HPDE6-E6E7 (cell line): ENCODE measurements around the gene DDX39A.
"Not testable (repeated sequence)": the region's sequence is repeated elsewhere in the genome, so short reads cannot be mapped to it uniquely, and the experiment has no call there.

Experiments used
- DNase-seq: peaks from one replicate; pipeline ENCODE4 v3.0.0; 2011; ENCODE audit warnings: missing footprints; ENCODE audit errors: extremely low spot score

Gene DDX39A

DNA sequence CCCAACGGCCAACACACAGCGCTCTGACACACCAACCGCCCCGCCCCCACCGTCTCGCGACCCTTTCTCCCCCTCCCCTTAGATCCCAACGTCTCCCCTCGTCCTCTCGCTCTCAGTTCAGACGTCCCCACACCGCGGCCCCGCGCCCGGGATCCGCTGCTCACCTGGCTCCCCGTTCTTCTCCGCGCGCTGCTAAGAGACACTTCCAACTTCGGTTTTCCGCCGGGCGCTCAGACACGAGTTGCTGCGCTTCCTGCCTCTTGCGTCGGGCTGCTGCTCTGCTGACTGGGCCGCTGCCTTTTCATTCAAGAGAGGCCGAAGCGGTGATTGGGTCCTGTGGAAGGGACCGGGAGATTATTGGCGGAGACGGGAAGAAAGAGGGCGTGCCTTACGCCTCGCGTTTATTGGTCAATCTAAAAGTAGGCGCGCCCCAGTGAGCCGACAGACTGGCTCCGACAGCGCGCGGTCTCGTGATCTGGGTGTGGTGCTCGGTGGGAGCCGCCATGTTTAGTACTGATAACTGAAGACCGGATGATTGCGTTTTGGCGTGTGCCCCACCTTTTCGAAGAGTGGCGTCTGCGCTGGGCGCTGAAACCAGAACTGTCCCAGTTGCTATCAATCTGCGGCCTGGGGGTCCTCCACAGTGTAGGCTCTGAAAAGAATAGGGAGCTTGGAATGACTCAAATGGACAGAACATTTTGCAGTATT, at the start of gene DDX39A:
Gene DDX39A (minus strand): TSS at position 236 of the 708 bp plus-strand sequence. CDS start 6,121 bp downstream, outside the sequence.
- DNase-seq = peak; percentile 100

DNA sequence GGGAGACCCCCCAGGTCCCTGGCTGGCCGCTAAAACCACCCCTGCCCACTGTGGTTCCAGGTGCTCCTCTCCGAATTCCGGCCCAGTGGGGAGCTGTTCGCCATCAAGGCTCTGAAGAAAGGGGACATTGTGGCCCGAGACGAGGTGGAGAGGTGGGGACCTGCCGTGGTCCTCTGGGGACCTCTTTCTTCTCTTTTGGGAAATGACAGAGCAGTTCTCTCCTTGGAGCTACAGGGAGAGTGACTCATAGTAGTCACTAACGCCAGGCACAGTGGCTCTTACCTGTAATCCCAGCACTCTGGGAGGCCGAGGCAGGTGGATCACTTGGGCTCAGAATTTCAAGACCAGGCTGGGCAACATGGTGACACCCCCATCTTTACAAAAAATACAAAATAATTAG, 48.7 kb upstream of the DDX39A start:
- no peak for DNase-seq

DNA sequence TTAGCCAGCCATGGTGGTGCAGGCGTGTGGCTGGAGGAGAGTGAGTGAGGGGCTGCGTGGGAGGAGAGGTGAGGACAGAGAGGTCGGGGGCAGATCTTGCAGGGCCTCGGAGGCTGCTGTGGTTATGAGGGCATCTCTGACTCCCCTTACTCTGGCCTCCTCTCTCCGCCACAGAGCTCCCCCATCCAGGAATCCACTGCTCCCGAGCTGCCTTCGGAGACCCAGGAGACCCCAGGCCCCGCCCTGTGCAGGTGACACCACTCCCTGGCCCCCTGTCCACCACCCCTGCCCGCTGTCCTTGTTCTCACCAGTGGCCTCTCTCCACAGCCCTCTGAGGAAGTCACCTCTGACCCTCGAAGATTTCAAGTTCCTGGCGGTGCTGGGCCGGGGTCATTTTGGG, 48.2 kb upstream of the DDX39A start:
- no peak for DNase-seq

DNA sequence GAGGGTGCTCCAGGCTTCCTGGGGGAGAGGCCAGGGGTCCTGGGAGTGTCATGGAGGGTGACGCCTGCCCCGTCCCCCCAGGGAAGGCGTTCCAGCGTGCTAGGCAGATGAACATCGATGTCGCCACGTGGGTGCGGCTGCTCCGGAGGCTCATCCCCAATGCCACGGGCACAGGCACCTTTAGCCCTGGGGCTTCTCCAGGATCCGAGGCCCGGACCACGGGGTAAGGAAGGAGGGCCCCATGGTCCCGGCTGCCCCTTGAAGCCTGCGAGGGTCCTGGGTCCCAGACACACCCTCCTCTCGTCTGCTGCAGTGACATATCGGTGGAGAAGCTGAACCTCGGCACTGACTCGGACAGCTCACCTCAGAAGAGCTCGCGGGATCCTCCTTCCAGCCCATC, 44.6 kb upstream of the DDX39A start:
- DNase-seq = no peak

DNA sequence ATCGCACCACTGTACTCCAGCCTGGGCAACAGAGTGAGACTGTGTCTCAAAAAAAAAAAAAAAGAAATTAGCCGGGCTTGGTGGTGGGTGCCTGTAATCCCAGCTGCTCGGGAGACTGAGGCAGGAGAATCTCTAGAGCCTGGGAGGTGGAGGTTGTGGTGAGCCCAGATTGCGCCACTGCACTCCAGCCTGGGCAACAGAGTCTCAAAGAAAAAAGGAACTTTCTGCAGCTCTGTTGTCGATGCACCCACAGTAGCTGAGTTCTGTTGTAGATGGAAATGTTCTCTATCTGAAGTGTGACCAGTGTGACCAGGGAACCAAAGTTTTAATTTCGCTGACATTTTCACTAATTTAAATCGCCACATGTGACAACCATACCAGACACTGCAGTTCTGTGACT, 43.3 kb upstream of the DDX39A start:
- DNase-seq = not testable (repeated sequence)

DNA sequence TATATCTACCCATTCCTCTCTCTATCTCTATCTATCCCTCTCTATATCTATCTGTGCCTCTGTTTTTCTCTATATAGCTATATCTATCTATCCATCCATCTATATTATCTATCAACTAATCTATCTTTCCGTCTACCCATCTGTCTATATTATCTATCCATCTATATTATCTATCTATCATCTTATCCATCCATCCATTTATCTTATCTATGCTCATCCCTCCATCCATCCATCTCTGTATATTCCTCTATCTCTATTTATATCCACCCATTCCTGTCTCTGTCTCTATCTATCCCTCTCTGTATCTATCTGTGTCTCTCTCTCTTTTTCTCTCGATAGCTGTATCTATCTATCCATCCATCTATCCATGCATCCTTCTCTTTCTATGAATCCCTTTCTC, 41.8 kb upstream of the DDX39A start:
- DNase-seq = no peak

DNA sequence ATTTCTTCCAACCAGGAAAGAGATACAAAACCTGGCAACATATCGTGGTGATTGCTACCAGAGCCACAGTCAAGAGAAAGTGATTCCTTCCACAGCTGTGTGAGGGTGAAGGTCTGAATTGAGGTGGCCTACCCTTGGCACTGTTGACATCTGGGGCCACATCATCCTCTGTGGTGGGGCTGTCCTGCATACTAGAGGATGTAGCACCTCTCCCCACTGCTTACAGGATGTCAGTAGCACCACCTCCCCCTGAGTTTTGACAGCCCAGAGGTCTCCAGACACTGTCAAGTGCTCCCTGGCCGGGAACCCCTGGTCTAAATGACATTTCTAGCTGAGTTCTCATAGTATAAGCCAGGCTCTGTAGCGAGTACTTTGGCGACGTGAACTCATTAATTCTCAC, 40.6 kb upstream of the DDX39A start:
- no peak for DNase-seq

DNA sequence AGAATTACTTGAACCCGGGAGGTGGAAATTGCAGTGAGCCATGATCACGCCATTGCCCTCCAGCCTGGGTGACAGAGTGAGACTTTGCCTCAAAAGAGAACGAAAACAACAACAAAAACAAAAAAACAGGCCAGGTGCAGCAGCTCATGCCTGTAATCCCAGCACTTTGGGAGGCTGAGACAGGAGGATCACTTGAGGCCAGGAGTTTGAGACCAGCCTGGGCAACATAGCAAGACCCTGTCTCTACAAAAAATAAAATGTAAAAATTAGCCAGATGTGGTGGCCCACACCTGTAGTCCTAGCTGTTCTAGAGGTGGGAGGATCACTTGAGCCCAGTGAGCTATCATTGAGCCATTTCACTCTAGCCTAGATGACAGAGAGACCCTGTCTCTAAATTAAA, 33.2 kb upstream of the DDX39A start:
- not testable (repeated sequence) for DNase-seq

DNA sequence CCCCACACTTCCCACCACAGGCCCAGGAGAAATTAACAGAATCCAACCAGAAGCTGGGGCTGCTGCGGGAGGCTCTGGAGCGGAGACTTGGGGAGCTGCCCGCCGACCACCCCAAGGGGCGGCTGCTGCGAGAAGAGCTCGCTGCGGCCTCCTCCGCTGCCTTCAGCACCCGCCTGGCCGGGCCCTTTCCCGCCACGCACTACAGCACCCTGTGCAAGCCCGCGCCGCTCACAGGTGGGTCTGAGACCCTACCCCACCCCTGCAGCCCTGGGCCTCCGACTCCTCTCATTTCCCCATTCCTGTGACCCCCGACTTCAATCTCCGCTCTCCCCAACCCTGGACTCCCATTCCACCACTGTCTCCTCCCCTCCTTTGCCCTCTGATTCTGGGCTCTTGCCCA, 31.7 kb upstream of the DDX39A start:
- DNase-seq = no peak

DNA sequence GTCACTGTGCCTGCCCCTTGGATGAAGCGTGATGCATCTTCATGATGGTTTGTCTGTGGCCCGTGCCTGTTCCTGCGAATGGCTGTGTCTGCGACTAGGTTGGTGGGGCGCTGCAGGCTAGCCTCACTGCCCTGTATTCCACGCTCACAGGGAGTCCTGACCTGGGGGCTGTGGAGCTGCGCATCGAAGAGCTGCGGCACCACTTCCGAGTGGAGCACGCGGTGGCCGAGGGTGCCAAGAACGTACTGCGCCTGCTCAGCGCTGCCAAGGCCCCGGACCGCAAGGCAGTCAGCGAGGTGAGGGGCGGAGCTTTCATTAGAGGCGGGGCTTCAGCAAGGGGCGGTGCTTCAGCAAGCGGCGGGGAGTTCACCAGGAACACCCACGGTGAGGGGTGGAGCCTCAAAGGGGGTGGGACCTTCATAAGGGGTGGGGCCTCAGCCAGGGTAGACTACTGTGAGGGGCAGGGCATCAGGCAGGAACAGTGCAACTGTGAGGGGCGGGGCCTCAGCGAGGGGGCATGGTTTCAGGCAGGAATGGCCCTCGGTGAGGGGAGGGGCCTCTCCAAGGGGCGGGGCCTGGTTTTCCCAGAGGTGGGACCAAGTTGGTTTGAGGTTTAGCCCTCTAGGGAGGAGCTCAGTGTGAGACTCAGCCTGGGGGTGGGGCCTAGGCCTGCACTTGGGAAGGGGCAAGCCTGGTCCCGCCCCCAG, 31.2 kb upstream of the DDX39A start:
- no peak for DNase-seq

DNA sequence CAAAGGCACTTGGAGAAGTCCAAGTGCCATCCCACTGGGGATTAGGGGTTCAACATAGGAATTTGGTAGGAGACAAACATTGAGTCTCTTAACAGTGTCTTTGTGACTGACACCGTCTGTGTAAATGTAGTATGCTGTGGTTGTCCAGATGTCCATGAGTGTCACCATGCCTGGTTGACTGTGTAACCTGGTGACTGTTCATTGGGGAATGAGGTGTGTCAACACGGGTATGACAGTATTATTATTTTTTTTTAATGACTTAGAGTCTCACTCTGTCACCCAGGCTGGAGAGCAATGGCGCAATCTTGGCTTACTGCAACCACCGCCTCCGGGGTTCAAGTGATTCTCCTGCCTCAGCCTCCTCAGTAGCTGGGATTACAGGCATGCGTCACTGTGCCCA, 30.2 kb upstream of the DDX39A start:
- DNase-seq = no peak

DNA sequence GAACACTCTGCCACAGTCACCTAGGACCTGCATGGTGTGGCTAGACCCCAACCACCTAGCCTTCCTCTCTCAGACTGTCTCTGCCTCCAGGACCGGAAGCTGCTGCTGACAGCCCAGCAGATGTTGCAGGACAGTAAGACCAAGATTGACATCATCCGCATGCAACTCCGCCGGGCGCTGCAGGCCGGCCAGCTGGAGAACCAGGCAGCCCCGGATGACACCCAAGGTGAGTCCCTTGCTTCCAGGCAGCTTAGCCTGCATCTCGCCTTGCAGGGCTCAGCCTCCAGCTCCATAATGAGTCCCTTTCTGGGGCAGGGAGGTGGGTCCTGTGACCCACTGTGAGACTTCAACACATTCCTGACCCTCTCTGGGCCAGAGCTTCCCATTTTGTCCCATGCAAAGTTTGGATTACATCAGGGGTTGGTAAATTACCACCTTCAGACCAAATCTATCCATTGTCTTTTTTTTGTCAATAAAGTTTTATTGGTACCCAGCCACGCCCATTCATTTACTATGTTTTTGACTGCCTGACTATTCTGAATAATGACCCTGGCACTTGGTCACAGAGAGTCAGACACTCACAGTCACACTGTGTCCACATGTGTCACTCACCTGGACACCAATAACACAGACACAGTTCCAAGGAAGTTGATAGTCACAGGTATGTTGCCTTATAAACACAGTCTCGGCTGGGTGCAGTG, 27.3 kb upstream of the DDX39A start:
- no peak for DNase-seq

DNA sequence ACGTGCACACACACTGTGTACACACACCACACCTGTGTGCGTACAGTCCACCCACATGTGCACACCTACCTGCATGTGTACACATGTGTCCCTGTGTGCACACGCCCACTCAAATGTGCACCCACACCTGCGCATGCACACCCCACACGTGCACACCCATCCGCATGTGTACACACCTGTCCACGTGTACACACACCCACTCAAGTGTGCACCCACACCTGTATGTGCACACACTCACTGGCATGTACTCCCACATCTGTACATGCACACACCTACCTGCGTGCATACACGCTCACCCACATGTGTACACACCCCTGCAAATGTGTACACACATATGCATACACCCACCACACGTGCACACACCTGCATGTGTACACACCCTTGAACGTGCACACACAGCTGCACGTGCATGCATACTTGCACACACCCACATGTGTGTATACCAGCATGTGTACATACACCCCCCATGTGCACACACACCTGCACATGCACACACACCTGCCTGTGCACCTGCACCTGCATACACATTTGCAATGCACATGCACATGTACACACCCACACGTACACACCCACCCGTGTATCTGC, 24.6 kb upstream of the DDX39A start:
- no peak for DNase-seq

DNA sequence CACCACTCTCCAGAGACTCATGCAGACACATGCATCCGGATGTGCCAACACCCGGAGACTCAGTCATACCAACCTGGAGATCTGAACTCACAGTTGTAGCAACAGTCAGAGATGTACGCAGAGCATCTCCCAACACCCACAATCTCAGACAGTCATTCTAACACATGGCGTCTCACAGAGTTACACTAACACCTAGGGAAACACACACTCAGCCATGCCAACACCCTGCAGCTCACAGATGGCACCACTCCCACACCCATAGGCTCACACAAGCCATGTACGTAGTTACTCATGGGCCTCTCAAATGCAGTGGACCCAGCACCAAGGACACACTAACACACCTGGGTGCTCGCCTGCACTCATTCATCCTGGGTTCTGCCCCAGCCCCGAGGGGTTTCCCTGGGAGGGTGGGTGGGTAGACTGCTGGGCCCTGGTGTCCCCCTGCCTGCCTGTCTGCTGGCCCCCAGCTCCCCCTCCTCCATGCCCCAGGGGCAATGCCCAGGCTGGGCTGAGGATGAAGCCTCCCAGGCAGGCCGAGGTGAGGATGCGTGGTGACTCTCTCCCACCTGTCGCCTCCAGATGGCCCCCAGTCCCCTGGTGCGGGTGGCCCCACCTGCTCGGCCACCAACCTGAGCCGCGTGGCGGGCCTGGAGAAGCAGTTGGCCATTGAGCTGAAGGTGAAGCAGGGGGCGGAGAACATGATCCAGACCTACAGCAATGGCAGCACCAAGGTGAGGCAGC, 23.9 kb upstream of the DDX39A start:
- no peak for DNase-seq

DNA sequence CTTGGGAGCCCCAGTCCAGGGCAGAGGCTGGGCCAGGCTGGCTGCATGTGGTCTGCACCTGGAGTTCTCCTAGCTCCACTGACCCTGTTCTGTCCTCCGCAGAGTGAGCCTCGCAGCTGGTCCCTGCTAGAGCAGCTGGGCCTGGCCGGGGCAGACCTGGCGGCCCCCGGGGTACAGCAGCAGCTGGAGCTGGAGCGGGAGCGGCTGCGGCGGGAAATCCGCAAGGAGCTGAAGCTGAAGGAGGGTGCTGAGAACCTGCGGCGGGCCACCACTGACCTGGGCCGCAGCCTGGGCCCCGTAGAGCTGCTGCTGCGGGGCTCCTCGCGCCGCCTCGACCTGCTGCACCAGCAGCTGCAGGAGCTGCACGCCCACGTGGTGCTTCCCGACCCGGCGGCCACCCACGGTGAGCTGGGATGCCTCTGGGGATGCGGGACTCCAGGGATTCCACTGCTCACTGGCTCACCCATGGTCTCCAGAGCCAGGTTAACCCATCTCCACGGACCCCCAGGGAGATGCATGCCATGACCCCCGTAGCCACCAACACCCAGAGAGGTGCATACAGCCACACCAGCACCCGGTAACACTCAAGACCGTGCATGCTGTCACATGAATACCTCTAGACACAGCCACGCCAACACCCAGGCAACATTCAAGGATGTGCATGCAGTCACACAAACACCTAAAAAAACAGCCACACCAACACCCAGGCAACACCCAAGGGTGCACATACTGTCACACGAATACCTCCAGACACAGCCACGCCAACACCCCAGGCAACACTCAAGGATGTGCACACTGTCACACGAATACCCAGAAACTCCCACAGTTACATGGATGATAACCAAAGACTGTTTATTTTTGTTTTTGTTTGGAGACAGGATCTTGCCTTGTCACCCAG, 22.1 kb upstream of the DDX39A start:
- no peak for DNase-seq

DNA sequence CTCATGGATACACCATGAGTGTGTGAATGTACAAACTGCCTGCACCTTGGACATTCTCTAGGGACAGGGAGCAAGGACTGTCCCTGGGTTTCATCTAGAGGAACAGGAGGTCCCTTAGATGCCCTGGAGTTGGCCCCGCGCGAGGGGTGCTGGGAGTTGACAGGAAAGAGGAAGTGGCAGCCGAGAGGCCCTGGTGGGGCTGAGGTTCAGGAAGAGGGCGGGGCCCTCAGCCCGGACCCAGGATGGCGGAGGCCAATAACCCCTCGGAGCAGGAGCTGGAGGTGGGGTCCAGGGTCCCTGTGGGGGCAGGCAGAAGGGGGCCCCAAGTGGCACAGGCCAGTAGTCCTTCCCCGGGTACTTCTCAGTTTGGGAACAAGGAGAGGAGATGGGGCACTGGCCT, 20.9 kb upstream of the DDX39A start:
- DNase-seq = no peak

DNA sequence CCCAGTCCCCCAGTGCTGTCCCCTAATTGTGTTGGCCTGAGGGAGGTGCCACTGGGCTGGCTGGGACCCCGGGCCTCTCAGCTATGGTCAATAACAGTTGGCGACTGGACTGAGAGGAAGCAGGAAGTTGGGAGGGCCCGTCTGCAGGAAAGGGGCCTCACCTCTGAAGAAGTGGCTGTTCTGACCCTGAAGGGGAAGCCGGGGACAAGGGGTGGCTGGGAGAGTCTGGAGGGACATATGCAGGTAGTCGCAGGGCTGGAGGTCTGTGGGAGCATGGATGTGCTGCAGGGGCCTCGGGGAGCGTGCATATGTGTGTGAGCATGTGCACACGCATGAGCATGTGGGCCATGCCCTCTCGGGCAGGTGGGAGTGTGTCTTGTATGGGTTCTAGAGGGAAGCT, 19.9 kb upstream of the DDX39A start:
- no peak for DNase-seq

DNA sequence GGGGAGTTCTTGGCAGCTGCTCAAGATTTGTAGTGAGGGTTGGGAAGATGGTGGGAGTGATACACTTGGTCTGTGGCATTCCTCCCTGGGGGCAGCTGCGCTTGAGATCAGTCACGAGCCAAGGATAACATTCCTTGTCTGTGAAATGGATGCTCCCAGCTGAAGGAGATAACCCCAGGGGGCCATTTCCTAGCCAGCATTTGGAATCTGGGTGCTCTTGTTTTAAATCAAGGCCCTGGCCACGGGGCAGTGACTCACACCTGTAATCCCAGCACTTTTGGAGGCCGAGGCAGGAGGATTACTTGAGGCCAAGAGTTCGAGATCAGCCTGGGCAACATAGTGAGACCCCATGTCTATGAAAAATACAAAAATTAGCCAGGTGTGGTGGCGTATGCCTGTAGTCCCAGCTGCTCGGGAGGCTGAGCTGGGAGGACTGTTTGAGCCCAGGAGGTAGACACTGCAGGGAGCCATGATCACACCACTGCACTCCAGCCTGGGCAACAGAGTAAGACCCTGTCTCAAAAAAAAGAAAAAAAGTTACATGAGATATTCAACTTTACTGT, 18.5 kb upstream of the DDX39A start:
- no peak for DNase-seq

DNA sequence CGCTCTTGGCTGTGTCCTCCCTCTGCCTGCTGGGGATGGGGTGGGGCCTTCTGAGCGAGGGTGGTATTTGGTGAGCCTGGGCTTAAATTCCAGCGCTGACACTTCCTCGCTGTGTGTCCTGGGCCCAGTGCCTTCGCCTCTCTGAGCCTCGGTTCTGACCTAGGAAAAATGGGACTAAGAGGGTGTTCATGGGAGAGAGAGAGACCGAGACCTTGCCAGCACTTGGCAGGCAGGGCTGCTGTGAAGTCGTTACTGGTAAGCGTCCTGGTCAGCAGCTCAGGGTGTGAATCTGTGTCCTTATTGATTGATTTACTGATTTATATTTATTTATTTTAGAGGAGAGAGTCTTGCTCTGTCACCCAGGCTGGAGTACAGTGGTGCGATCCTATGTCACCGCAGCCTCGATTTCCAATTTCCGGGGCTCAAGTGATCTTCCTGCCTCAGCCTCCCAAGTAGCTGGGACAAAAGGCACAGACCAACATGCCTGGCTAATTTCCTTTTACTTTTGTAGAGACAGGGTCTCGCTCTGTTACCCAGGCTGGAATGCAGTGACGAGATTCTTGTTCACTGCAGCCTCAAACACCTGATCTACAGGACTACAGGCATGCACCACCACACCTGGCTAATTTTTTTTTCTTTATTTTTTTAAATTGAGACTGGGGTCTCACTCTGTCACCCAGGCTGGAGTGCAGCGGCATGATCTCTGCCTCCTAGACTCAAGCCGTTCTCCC, 16.3 kb upstream of the DDX39A start:
- DNase-seq = no peak
